Measurements from ENCODE around the gene JMJD7. TPM values are rescaled to one million over a fixed set of nuclear protein-coding genes. Genes with fewer than 3 reads are reported as not detected.

JMJD7 gene
- total RNA-seq, 2 experiments from 2014 or later = 3.0 to 14.1 TPM

GRCh38 chr15:41861736-41862356, 34.0 kb downstream of the JMJD7 start:
- TF ChIP-seq CTCF (conservative IDR thresholded peaks at IDR 0.05; ENCODE audit: low read length) (no peak), EZH2phosphoT487 (IDR thresholded peaks at IDR 0.05; ENCODE audit: borderline replicate concordance, low read depth, low read length) (no peak)
- H3K4me2 ChIP-seq (ENCODE audit: low read length) = no peak overlapping the region
- no peaks in the 10 kb centered on the region for H3K79me2 ChIP-seq (ENCODE audit: insufficient read depth, low read depth, low read length)
- DNase-seq (ENCODE audit: low spot score) = no peak
- no peak overlapping the region for H3K27ac ChIP-seq (ENCODE audit: low read depth, low read length, poor library complexity, severe bottlenecking)
- H2AFZ ChIP-seq (ENCODE audit: low read length) = no peak overlapping the region
- no peaks in the 10 kb centered on the region for H3K9me3 ChIP-seq (ENCODE audit: low read length)
- CTCF ChIA-PET (ENCODE audit: unreplicated experiment) = no interaction called here
- H4K20me1 ChIP-seq (ENCODE audit: insufficient read depth, low read length) = no peaks in the 10 kb centered on the region
- POLR2A ChIA-PET = no interaction called here
- peaks cover 9% of the 10 kb centered on the region for H3K4me1 ChIP-seq (ENCODE audit: insufficient read depth, low read length, poor library complexity, severe bottlenecking)
- H3K36me3 ChIP-seq (ENCODE audit: insufficient read depth, low read length) = no peaks in the 10 kb centered on the region
- H3K4me3 ChIP-seq (ENCODE audit: low read depth, low read length, poor library complexity, severe bottlenecking) = no peak overlapping the region
- intact Hi-C loops (cut with micrococcal nuclease; ENCODE audit: unreplicated experiment) = no loop called here
- BruUV-seq (replicated peaks) = no TSS peak
- H3K9me2 ChIP-seq (ENCODE audit: insufficient read depth, low read length) = no peaks in the 10 kb centered on the region

- Histone ChIP-seq H3K4me3 (ENCODE audit: low read depth, low read length, poor library complexity, severe bottlenecking) (no peak overlapping the region), H3K4me1 (ENCODE audit: insufficient read depth, low read length, poor library complexity, severe bottlenecking) (peaks cover 9% of the 10 kb centered on the region), H3K9me2 (ENCODE audit: insufficient read depth, low read length) (no peaks in the 10 kb centered on the region), H2AFZ (ENCODE audit: low read length) (no peak overlapping the region), H3K36me3 (ENCODE audit: insufficient read depth, low read length) (no peaks in the 10 kb centered on the region), H3K79me2 (ENCODE audit: insufficient read depth, low read depth, low read length) (no peaks in the 10 kb centered on the region), H3K27ac (ENCODE audit: low read depth, low read length, poor library complexity, severe bottlenecking) (no peak overlapping the region), H4K20me1 (ENCODE audit: insufficient read depth, low read length) (no peaks in the 10 kb centered on the region), H3K4me2 (ENCODE audit: low read length) (no peak overlapping the region), H3K9me3 (ENCODE audit: low read length) (no peaks in the 10 kb centered on the region)
- no peak for TF ChIP-seq CTCF (conservative IDR thresholded peaks at IDR 0.05; ENCODE audit: low read length)
- TF ChIP-seq EZH2phosphoT487 (IDR thresholded peaks at IDR 0.05; ENCODE audit: borderline replicate concordance, low read depth, low read length) = no peak
- ChIA-PET CTCF (ENCODE audit: unreplicated experiment) (no interaction called here), POLR2A (interaction anchor here (0.5 kb wide), 1 partner anchor 159 kb away, joined by 3 read pairs; no protein-coding TSS in a partner anchor)
- DNase-seq (ENCODE audit: low spot score) = no peak
- BruUV-seq (replicated peaks) = no TSS peak
- intact Hi-C loops (cut with micrococcal nuclease; ENCODE audit: unreplicated experiment) = no loop called here
Measured at GRCh38 chr15:41862515-41863116, 34.7 kb downstream of the JMJD7 start.

GRCh38 chr15:41865490-41866055, 37.7 kb downstream of the JMJD7 start:
- no TSS peak for BruUV-seq (replicated peaks)
- TF ChIP-seq CTCF (conservative IDR thresholded peaks at IDR 0.05; ENCODE audit: low read length) = no peak
- TF ChIP-seq EZH2phosphoT487 (IDR thresholded peaks at IDR 0.05; ENCODE audit: borderline replicate concordance, low read depth, low read length) = no peak
- Histone ChIP-seq H3K9me2 (ENCODE audit: insufficient read depth, low read length) (no peaks in the 10 kb centered on the region), H2AFZ (ENCODE audit: low read length) (no peak overlapping the region), H4K20me1 (ENCODE audit: insufficient read depth, low read length) (no peaks in the 10 kb centered on the region), H3K4me1 (ENCODE audit: insufficient read depth, low read length, poor library complexity, severe bottlenecking) (no peaks in the 10 kb centered on the region), H3K9me3 (ENCODE audit: low read length) (no peaks in the 10 kb centered on the region), H3K4me2 (ENCODE audit: low read length) (no peak overlapping the region), H3K27ac (ENCODE audit: low read depth, low read length, poor library complexity, severe bottlenecking) (no peak overlapping the region), H3K79me2 (ENCODE audit: insufficient read depth, low read depth, low read length) (no peaks in the 10 kb centered on the region), H3K4me3 (ENCODE audit: low read depth, low read length, poor library complexity, severe bottlenecking) (no peak overlapping the region), H3K36me3 (ENCODE audit: insufficient read depth, low read length) (no peaks in the 10 kb centered on the region)
- ChIA-PET POLR2A (no interaction called here), CTCF (ENCODE audit: unreplicated experiment) (no interaction called here)
- no peak for DNase-seq (ENCODE audit: low spot score)
- intact Hi-C loops (cut with micrococcal nuclease; ENCODE audit: unreplicated experiment) = no loop called here
